H9 (cell line): ENCODE measurements around the gene PASK. TPM values are rescaled to one million over a fixed set of nuclear protein-coding genes. Genes with fewer than 3 reads are reported as not detected.

Experiments used
- DNase-seq: peaks from one replicate; pipeline ENCODE4 v3.0.0-alpha.2; 2017
- H2AFZ ChIP-seq: one replicate; pipeline ENCODE4 v1.6.1; 2013; ENCODE audit warnings: mild to moderate bottlenecking, low read length, control low read depth, moderate library complexity
- H2AK5ac ChIP-seq: 2 replicates; pipeline ENCODE4 v1.6.1; 2013; ENCODE audit warnings: low read length, control low read depth, mixed read lengths; ENCODE audit not compliant: insufficient read length
- H2BK120ac ChIP-seq: one replicate; pipeline ENCODE4 v1.6.1; 2013; ENCODE audit warnings: low read depth, mild to moderate bottlenecking, low read length, control low read depth, inconsistent platforms; ENCODE audit not compliant: poor library complexity, severe bottlenecking
- H2BK12ac ChIP-seq: 2 replicates; pipeline ENCODE4 v1.6.1; 2013; ENCODE audit warnings: low read length, control low read depth, mixed read lengths, low read depth; ENCODE audit not compliant: insufficient read length
- H2BK15ac ChIP-seq: 2 replicates; pipeline ENCODE4 v1.6.1; 2013; ENCODE audit warnings: low read depth, low read length, control low read depth
- H2BK20ac ChIP-seq: one replicate; pipeline ENCODE4 v1.6.1; 2013; ENCODE audit warnings: low read depth, mild to moderate bottlenecking, low read length, control low read depth, inconsistent platforms; ENCODE audit not compliant: poor library complexity, severe bottlenecking
- H2BK5ac ChIP-seq: 2 replicates; pipeline ENCODE4 v1.6.1; 2013; ENCODE audit warnings: low read length, control low read depth, mixed read lengths; ENCODE audit not compliant: insufficient read length
- H3K14ac ChIP-seq: 2 replicates; pipeline ENCODE4 v1.6.1; 2013; ENCODE audit warnings: low read length, control low read depth; ENCODE audit not compliant: insufficient read depth
- H3K18ac ChIP-seq: 2 replicates; pipeline ENCODE4 v1.6.1; 2013; ENCODE audit warnings: low read depth, mild to moderate bottlenecking, mixed read lengths, low read length, control low read depth; ENCODE audit not compliant: insufficient read length
- H3K23ac ChIP-seq: 2 replicates; pipeline ENCODE4 v1.6.1; 2013; ENCODE audit warnings: low read length, control low read depth, mixed read lengths, low read depth; ENCODE audit not compliant: insufficient read length
- H3K23me2 ChIP-seq: 2 replicates; pipeline ENCODE4 v1.6.1; 2013; ENCODE audit warnings: low read depth, mild to moderate bottlenecking, mixed read lengths, low read length, control low read depth; ENCODE audit not compliant: insufficient read length, poor library complexity, severe bottlenecking
- H3K27ac ChIP-seq: 2 replicates; pipeline ENCODE4 v1.5.1; 2013; ENCODE audit warnings: low read length, control low read depth, mixed read lengths, low read depth; ENCODE audit not compliant: insufficient read length
- H3K27me3 ChIP-seq: 2 replicates; pipeline ENCODE4 v1.6.1; 2013; ENCODE audit warnings: low read length, control low read depth, inconsistent platforms; ENCODE audit not compliant: insufficient read depth
- H3K4ac ChIP-seq: 2 replicates; pipeline ENCODE4 v1.6.1; 2013; ENCODE audit warnings: low read depth, mild to moderate bottlenecking, control low read depth, inconsistent platforms, low read length, moderate library complexity
- H3K4me1 ChIP-seq: 2 replicates; pipeline ENCODE4 v1.6.1; 2013; ENCODE audit warnings: low read length, control low read depth, inconsistent platforms; ENCODE audit not compliant: insufficient read depth
- H3K4me2 ChIP-seq: 2 replicates; pipeline ENCODE4 v1.6.1; 2013; ENCODE audit warnings: low read length, control low read depth, mixed read lengths; ENCODE audit not compliant: insufficient read length, insufficient read depth
- H3K56ac ChIP-seq: 2 replicates; pipeline ENCODE4 v1.6.1; 2013; ENCODE audit warnings: low read depth, mild to moderate bottlenecking, mixed read lengths, low read length, control low read depth; ENCODE audit not compliant: insufficient read length
- H3K79me1 ChIP-seq: 2 replicates; pipeline ENCODE4 v1.6.1; 2013; ENCODE audit warnings: low read depth, mild to moderate bottlenecking, moderate library complexity, low read length, control low read depth, inconsistent platforms; ENCODE audit not compliant: insufficient read depth, poor library complexity, severe bottlenecking
- H3K79me2 ChIP-seq: 2 replicates; pipeline ENCODE4 v1.6.1; 2013; ENCODE audit warnings: low read length, control low read depth, inconsistent platforms; ENCODE audit not compliant: insufficient read depth
- H3K9ac ChIP-seq: 2 replicates; pipeline ENCODE4 v1.6.1; 2013; ENCODE audit warnings: low read length, control low read depth, mixed read lengths; ENCODE audit not compliant: insufficient read length; ENCODE audit errors: extremely low read depth
- H3K9me3 ChIP-seq: one replicate; pipeline ENCODE4 v1.6.1; 2013; ENCODE audit warnings: low read depth, low read length, inconsistent platforms; ENCODE audit not compliant: control insufficient read depth
- H3T11ph ChIP-seq: one replicate; pipeline ENCODE4 v1.6.1; 2013; ENCODE audit warnings: mild to moderate bottlenecking, low read length, control low read depth, inconsistent platforms
- H4K20me1 ChIP-seq: one replicate; pipeline ENCODE4 v1.6.1; 2013; ENCODE audit not compliant: control insufficient read depth, insufficient read length, insufficient read depth
- H4K5ac ChIP-seq: 2 replicates; pipeline ENCODE4 v1.6.1; 2013; ENCODE audit warnings: low read depth, mild to moderate bottlenecking, mixed read lengths, low read length, control low read depth; ENCODE audit not compliant: insufficient read length
- H4K8ac ChIP-seq: replicated peaks from 2 replicates; pipeline ENCODE4 v1.6.1; 2013; ENCODE audit warnings: low read length, control low read depth, mixed read lengths, low read depth; ENCODE audit not compliant: insufficient read length
- H4K91ac ChIP-seq: 2 replicates; pipeline ENCODE4 v1.6.1; 2013; ENCODE audit warnings: low read depth, mild to moderate bottlenecking, moderate library complexity, mixed read lengths, low read length, control low read depth; ENCODE audit not compliant: insufficient read length
- H3K27ac Mint-ChIP-seq, 3 experiments: 2 replicates in 2 of 3; 3 replicates in 1 of 3; pipeline ENCODE4 v1.8.0; 2020 to 2021; ENCODE audit warnings: mixed read lengths in 3 of 3, mild to moderate bottlenecking in 1 of 3, moderate library complexity in 1 of 3
- H3K27me3 Mint-ChIP-seq: 2 replicates; pipeline ENCODE4 v1.8.0; 2021; ENCODE audit warnings: low read depth, mild to moderate bottlenecking, moderate library complexity, mixed read lengths
- H3K36me3 Mint-ChIP-seq, 3 experiments: 2 replicates in 2 of 3; 3 replicates in 1 of 3; pipeline ENCODE4 v1.8.0; 2020 to 2021; ENCODE audit warnings: low read depth in 3 of 3, mixed read lengths in 3 of 3; ENCODE audit not compliant: insufficient read depth in 1 of 3
- H3K4me1 Mint-ChIP-seq, 2 experiments: 2 replicates each; pipeline ENCODE4 v1.8.0; 2020; ENCODE audit warnings: mixed read lengths in 2 of 2
- H3K4me3 Mint-ChIP-seq, 2 experiments: 2 replicates in 1 of 2; 3 replicates in 1 of 2; pipeline ENCODE4 v1.8.0; 2020 to 2021; ENCODE audit warnings: mild to moderate bottlenecking in 2 of 2, mixed read lengths in 2 of 2, moderate library complexity in 1 of 2
- H3K9me3 Mint-ChIP-seq, 2 experiments: 2 replicates in 1 of 2; 3 replicates in 1 of 2; pipeline ENCODE4 v1.8.0; 2020; ENCODE audit warnings: mild to moderate bottlenecking in 2 of 2, mixed read lengths in 2 of 2, moderate library complexity in 1 of 2
- CTCF ChIP-seq: fragments of 200-600 bp; sonication (generic); conservative IDR thresholded peaks from 3 replicates; pipeline ENCODE4 v1.8.0; 2021; ENCODE audit warnings: antibody characterized with exemption, mild to moderate bottlenecking
- WGBS: extraction: QIAGEN DNeasy Blood & Tissue Kit; methylation state at CpG from one replicate; pipeline ENCODE4 v1.1.7; 2013; ENCODE audit warnings: missing lambda C conversion rate, low lambda C conversion rate, mixed read lengths; ENCODE audit not compliant: insufficient read length; ENCODE audit errors: extremely low coverage; 5-methylcytosine and 5-hydroxymethylcytosine counted together
- total RNA-seq: library from RNA; stranded (reverse); gene quantifications from 2 replicates; pipeline ENCODE4 v1.2.1, GENCODE V29; 2021

The PASK gene
- total RNA-seq, 1 experiment from 2014 or later = 68.0 TPM

GRCh38 chr2:241156971-241157441, 7.7 kb upstream of the PASK start:
- H3K23ac ChIP-seq = no peak overlapping the region
- H3K4ac ChIP-seq = no peak overlapping the region
- no peak overlapping the region for H4K8ac ChIP-seq
- H3K27me3 ChIP-seq = no peaks in the 10 kb centered on the region
- H3K4me2 ChIP-seq = no peak overlapping the region
- H3K27me3 Mint-ChIP-seq = no peaks in the 10 kb centered on the region
- H3K18ac ChIP-seq = no peak overlapping the region
- no peaks in the 10 kb centered on the region for H3K79me1 ChIP-seq
- no peak overlapping the region for H2BK120ac ChIP-seq
- H2BK5ac ChIP-seq = no peak overlapping the region
- no peaks in the 10 kb centered on the region for H3K9me3 ChIP-seq
- H3K9ac ChIP-seq = peak overlapping the region; percentile 2
- no peaks in the 10 kb centered on the region for H3K23me2 ChIP-seq
- H3K4me1 Mint-ChIP-seq = peaks cover 10 to 13% of the 10 kb centered on the region in 2 experiments
- peak overlapping the region in 1 of 3 experiments; percentile 28; a peak in 1 of 7 replicates for H3K27ac Mint-ChIP-seq
- TF ChIP-seq CTCF = no peak
- H2BK15ac ChIP-seq = no peak overlapping the region
- peaks cover 0 to 35% (median 28%) of the 10 kb centered on the region in 3 experiments; a peak in 5 of 7 replicates for H3K36me3 Mint-ChIP-seq
- no peaks in the 10 kb centered on the region for H4K20me1 ChIP-seq
- H3K27ac ChIP-seq = no peak overlapping the region
- H4K91ac ChIP-seq = no peak overlapping the region
- no peak overlapping the region for H2AFZ ChIP-seq
- H3K79me2 ChIP-seq = no peaks in the 10 kb centered on the region
- no peak overlapping the region for H2BK20ac ChIP-seq
- DNase-seq = no peak
- no peak overlapping the region for H3K4me3 Mint-ChIP-seq
- no peak overlapping the region for H2BK12ac ChIP-seq
- peaks cover 3% of the 10 kb centered on the region; the same call in 1 of the 2 replicates for H3K4me1 ChIP-seq
- no peaks in the 10 kb centered on the region for H3K9me3 Mint-ChIP-seq
- no peak overlapping the region for H4K5ac ChIP-seq
- no peak overlapping the region for H3K14ac ChIP-seq
- H3T11ph ChIP-seq = no peak overlapping the region
- no peak overlapping the region for H3K56ac ChIP-seq
- WGBS = no CpG with 5 or more reads among the region's 5 CpGs
- H2AK5ac ChIP-seq = no peak overlapping the region
